ENCODE results near the gene ABCD3.

GRCh38 chr1:94382201-94382600 lies 36.0 kb upstream of the ABCD3 start:
- TF ChIP-seq EZH2 (IDR thresholded peaks at IDR 0.05; ENCODE audit: borderline replicate concordance, insufficient read depth, low read length, poor library complexity, severe bottlenecking) (no peak), RAD21 (conservative IDR thresholded peaks at IDR 0.05) (no peak), EP300 (conservative IDR thresholded peaks at IDR 0.05; ENCODE audit: poor library complexity, severe bottlenecking) (no peak)
